GM12891 (cell line): ENCODE data around the gene FBXW2.

ENCODE experiments used
- POLR2A ChIP-seq: IDR thresholded peaks from 2 replicates; pipeline ENCODE4 v1.6.1; 2011; ENCODE audit warnings: low read depth, low read length, control low read depth
- POLR2AphosphoS5 ChIP-seq: IDR thresholded peaks from 2 replicates; pipeline ENCODE4 v1.6.1; 2011; ENCODE audit warnings: low read depth, low read length, control low read depth

DNA sequence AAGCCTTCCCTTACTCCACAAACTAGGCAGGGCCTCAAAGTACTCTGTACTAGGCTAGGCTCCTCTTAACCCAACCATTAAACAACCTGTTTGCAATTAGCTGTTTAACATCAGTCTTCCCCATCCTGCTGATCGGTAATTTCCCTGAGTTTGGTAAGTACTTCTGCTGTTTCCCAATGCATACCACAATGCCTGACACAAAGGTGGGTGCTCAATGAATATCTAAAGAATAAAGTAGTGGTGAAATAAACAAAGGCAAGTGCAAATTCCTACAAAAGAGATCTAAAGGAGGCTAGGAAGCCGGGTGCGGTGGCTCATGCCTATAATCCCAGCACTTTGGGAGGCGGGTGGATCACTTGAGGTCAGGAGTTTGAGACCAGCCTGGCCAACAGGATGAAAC lies 25.0 kb downstream of the FBXW2 start:
- TF ChIP-seq POLR2AphosphoS5 (no peak), POLR2A (no peak)
